ENCODE measurements around the gene LRRTM4. TPM values are rescaled to one million over a fixed set of nuclear protein-coding genes. Genes with fewer than 3 reads are reported as not detected.

LRRTM4 gene
- polyA plus RNA-seq, 1 donor, result 0.58 TPM

DNA sequence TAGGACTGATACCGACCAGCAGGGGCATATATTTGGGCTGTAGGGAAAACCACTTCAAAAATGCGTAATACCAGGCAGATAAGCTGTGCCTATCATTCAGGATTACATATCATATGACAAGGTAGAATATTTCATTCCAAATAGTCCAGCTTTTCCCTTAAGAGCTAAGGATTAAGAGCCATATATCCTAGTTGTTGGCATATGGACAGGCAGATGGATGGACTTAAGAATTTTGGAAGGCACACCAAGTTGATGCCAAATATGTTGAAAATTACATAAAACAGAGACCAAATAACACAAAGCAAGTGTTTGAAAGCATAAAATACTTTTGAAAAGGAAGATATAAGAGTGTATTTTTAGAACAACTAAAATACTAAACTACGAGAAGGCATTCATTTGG lies 52.1 kb downstream of the LRRTM4 start:
- DNase-seq (ENCODE audit: low read depth), result no peak

DNA sequence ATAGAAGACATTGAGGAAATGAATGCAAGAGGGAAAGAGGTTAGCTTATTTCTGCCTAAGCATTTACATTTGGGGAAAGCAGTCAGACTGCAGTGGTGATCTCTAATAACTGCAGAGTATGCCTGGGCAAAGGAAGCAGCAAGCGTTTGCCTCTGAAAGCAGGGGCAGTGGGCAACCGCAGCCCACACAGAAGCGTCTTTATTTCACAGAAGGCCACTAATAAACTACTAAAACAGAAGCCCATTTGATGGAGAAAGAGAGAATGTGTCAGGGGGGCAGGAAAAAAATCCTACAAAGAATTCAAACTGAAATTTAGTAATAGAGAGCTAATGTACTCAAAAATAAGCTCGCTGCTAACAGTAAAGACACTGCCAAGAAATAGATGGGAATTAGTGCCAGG lies 53.1 kb downstream of the LRRTM4 start:
- DNase-seq (ENCODE audit: low read depth), result no peak

DNA sequence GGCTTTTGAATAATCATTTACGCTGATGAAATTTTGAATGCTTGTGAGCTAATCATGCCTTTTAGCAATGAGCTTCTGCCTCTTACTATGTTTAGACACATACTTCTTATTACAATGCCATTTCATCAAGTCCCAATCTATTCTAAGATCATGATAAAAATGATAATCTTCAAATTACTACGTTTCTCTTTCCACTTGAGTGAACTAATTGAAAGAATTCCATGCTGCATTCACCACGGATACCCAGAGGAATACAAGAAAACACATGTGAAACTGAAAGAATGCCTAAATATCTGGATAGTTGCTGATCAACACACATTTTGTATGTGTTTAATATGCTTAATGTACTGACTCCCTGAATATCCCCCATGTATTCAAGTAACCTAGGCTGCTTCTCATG lies 62.3 kb downstream of the LRRTM4 start:
- DNase-seq (ENCODE audit: low read depth), result no peak

DNA sequence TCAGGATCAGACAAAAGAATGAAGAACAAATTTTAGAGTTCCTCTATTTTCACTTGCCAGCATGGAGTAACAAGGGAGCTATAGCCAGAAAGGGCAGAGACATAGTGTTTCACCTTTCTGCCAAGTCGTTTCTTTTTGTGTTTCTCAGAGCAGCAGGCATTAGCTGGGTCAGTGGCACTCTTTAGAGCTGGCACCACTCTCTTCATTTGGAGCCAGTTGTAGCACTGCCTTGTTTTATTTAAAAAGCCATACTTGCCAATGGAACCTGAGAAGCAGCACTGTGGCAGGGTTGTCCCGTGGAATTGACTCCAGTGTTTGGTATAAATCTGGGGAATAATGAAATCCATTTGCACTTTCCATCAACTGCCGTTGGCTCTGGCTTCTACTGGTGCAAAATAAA lies 64.0 kb downstream of the LRRTM4 start:
- no peak for DNase-seq (ENCODE audit: low read depth)

DNA sequence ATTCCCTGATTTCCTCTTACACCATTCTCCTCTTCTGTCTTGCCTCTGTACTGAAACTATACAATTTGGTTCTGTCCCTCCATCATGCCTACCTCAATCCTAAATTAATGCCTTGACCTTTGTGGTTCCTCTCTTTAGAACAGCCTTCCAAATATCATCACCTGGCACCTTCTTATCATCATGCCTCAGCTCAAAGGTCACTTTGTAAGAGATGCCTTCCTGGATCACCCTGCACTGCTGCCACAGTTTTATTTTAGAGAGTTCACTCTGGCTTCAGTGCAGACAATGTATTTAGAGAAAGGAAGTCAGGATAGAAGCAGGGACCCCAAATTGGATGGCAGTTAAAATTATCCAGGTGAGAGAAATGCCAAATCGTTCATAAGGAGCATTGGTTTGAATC lies 64.5 kb downstream of the LRRTM4 start:
- DNase-seq (ENCODE audit: low read depth), result no peak

DNA sequence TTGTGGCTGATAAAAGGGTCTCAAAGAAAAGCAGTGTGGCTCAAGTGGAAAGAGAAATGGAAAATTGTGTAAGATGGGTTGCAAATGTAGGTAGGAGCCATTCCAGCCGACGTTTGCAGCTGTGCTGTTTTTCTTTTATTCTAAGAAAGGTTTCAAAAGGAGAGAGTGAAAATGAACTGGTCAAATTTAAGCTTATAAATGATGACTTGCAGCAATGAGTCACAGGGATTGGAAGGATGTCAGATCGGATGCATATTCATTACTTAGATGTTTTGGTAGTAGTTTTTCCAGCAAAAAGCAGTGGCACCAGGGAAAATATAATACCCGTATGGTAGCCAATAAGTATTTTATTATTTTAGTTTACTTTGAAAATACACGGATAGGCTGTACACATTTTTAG lies 79.1 kb downstream of the LRRTM4 start:
- no peak for DNase-seq (ENCODE audit: low read depth)

DNA sequence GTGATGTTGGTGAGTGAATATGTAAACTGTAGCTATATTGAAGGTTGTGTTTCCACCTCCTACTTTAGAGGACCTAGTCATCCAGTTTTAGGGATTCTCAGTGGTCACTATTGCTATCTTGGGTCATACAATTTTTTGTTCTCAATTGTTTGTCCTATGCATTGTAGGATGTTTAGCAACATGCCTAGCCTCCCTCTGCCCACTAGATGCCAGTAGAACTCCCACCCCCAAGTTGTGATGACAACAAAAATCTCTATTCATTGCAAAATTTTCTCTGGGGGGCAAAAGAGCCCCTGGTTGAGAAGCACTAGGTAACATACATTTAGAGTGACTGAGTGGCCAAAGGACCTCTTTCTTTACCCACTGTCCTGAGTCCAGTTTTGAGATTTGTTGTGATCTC lies 87.3 kb downstream of the LRRTM4 start:
- no peak for DNase-seq (ENCODE audit: low read depth)

DNA sequence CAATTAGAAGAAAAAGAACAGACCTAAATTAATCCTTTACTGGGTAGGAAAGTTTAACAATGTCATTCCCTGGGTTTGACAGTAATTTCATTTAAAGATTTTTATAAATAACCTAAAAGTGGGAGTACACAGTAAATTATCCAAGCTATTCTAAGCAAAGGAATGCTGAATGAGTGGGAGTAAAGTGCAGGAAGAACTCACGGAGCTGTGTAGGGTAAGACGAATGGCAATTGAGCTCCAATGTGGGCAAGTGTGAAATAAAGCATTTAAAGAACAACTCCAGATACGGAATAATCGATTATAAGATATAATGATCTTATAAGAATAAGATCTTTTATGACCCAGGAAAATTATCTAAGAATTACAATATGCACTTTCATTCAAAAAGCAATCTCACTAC lies 93.2 kb downstream of the LRRTM4 start:
- DNase-seq (ENCODE audit: low read depth), result no peak

DNA sequence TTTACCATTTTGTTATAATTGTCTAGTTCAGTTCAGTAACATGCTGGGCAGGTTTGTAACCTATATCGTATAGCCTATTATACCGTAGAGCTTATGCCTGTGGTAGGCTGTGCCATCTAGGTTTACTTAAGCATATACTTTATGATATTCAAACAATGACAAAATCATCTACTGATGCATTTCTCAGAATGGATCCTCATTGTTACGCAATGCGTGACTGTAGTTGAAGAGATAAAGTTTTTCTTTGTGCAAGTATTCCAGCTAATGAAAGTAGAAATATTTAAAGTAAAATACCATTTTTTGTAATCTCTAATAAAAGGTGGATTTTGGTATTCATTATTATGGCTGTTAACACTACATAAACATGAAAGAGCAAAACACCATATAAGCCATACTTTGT lies 100.2 kb downstream of the LRRTM4 start:
- DNase-seq (ENCODE audit: low read depth), result no peak

DNA sequence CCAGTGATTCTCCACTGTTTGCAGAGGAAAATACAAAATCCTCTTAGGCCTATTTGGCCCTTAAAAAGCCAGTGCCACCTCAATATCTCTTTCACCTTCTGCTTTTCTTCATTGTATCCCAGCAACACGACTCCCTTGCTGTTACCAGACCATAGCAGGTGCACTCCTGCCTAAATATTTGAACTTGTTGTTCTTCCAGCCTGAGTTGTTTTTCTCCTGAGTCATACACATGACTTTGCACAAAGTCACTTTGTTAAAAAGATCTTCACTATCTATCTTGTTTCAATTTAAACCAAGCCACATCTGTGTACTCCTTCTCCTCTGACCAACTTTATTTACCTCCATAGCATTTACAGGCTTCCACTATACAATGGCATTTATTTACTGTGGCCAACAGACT lies 103.6 kb downstream of the LRRTM4 start:
- DNase-seq (ENCODE audit: low read depth), result no peak

DNA sequence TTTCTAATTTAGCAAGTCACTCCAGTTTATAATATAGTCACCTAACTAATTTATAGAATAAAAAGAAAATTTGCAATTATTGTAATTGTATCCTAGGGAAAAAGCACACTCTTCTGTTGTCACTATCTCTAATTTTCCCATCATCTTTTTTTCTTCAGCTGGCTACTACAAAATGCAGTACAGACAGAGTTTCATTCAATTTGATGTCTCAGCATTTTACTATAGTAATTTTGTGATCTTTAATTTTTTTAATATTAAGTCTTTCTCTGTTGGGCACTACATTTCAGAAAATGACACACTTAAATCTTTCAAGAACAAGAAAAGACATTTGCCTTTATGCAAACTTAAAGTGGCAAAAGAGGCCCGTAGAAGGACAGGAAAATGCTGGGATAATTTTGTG lies 118.0 kb downstream of the LRRTM4 start:
- no peak for DNase-seq (ENCODE audit: low read depth)

DNA sequence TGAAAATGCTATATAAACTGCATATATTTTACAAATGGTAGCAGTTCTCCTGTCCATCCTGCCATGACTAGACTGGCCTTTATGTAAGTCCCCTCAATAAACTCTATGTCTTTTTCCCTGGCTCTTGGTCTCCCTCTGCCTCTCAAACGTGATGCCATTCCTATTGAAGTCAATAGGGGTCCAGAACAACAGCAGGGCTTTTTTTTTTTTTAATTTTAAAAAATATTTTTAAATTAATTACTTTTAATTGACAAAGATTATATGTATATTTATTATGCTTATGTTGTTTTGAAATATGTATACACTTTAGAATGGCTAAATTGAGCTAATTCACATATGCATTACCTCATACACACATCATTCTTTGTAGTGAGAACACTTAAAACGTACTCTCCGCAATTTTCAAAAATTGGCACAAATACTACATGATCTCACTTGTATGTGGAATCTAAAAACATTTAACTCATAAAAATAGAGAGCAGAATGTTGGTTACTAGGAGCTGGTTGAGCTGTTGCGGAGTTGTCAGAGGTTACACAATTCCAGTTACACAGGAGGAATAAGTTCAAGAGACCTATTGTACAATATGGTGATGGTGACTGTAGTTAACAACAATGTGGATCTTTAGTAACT lies 123.1 kb downstream of the LRRTM4 start:
- DNase-seq (ENCODE audit: low read depth), result no peak

DNA sequence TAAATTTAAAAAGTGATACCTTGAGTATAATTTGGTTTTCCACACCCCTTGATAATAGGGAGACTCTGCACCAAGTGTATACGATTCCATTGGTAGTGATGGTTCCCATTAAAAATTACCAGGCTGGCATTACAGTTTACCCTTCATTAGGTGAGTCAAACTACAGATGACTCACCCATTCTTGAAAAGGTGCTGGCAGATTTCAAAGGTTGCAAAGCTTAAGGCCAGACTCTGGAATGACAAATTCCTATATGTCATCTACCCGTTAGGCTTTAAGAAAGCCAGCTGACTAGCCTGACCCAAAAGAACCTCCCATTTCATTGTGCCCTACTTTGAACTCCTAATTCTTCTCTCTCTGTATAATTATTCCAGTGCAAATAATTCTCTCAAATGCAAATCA lies 124.4 kb downstream of the LRRTM4 start:
- DNase-seq (ENCODE audit: low read depth), result no peak

DNA sequence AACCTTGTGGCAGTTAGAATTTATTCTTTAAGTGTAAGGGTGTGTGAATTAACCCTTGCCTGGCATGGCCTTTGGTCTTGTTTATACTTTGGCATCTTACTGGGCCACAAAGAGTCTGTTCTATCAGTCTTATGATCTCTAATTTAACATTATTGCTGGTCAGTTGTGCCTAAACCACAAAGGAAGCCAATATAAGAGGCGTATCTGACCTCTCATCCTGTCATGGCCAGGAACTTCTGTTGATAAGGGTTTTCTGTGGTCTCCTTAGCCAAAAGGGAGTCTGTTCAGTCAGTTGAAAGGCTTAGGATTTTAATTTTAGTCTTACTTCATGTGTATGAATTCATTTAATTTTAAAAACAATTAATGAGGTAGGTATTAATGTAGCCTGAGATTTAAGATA lies 127.2 kb downstream of the LRRTM4 start:
- no peak for DNase-seq (ENCODE audit: low read depth)

DNA sequence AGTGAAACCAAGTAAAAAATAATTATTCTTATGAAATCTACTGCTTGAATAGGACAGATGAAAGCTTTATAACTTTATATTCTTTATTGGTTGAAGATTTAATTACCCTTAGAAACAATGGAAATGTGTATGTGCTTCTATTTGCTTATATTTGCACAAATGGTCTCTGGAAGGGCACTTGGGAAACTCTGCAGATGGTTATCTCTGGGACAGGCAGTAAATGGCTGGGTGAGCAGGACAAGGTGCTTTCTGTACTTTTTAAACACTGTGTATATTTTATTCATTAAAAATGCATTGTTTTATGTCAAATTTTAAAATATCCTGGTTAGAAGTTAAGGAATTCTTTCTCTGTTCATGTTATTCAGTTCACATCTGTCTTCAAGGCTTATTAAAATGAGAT lies 131.1 kb downstream of the LRRTM4 start:
- no peak for DNase-seq (ENCODE audit: low read depth)

DNA sequence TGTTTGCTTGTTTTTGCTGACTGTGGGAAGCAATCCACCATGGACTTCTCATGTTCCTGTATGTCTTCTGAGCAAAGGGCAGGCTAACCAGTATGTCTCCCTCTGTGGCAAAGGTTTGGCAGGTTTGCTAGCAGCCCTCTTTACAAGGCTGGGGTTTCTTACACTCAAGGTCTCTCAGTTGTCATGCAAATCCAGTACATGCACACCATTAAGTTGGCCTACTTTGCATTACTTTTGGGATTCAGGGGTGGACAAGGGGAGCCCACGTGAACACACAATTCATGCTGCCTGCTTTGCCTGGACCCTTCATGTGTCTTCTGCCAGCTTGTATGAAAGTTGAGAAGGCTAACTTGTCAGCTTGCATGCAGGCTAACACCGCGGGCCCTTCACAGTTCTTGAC lies 134.9 kb downstream of the LRRTM4 start:
- DNase-seq (ENCODE audit: low read depth), result no peak

DNA sequence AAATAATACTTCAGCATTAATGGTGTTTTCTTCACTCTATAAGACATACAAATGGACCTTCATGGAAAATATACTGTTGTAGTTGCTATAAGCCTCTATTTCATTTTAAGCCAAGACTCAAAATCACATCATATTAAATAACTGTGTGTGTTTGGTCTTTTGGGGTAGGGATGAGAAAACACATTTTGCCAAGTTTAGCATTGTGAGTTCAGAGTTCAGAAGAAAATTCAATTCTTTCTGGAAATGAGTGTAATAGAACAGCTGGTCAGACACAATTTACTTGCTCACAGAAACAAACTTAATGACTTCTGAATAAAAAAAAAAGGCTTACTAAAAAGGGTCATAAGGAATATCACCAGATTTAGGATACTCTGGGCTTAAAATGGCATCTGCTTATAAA lies 149.5 kb downstream of the LRRTM4 start:
- no peak for DNase-seq (ENCODE audit: low read depth)

DNA sequence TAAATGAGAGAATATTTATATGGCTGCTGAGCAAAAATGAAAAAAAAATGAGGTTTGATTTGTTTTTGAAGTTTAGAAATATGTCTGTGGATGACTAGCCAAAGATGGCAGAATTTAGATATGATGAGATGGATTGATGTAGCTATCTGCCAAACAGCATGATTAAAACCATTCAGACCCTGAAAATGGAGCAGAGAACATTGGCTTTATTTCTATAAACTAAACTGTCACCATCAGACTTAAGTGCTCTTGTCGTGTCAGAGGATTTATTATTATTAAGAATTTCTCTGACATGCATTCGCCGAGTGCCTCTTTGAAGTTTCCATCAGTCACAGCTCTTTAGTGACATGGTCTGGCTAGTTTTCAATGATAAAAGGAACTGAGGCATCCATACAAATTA lies 151.7 kb downstream of the LRRTM4 start:
- no peak for DNase-seq (ENCODE audit: low read depth)

DNA sequence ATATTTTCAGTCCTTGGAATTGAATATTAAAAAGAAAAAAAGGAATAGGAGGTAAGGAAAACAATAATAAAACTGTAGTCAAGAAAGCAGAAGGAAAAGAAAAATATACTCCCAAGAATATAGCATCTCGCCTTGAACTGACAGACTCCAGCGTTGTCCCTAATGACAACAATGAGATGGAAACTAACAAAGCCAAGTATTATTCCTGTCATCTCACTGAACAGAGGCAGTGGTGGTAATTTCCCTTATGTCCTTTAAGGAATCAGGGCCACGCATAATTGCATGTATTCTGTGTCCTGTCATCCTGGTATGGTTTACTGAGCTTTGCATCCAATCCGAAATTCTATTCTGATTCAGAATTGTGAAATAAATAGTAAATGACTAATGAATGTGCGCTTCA lies 158.9 kb downstream of the LRRTM4 start:
- no peak for DNase-seq (ENCODE audit: low read depth)

DNA sequence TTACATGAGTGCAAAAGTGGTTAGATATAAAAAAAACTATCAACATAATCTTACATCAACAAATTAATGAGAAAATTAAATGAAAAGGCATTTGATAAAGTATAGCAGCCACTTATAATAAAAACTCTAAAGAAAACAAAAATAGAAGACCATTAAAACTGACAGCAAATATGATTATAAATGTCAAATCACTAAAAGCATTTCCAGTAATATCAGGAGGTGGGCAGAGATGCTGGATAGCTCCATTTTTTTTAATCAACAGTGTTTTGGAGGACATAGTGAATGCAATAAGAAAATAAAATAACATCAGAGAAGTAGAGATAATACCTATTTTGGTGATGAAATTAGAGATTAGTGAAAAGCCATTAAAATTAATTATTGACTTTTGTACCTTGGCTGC lies 173.4 kb downstream of the LRRTM4 start:
- DNase-seq (ENCODE audit: low read depth), result no peak

DNA sequence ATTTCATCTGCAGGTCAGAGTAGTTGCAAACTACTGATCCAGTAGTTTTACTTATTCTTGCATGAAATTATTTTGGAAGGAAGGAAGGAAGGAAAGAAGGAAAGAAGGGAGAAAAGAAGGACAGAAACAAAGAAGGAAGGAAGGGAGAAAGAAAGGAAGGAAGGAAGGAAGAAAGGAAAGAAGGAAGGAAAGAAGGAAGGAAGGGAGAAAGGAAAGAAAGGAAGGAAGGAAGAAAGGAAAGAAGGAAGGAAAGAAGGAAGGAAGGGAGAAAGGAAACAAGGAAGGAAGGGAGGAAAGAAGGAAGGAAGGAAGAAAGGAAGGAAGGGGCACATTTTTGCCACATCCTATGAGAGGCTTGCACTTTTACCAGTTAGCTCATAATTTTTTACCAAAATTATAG lies 186.2 kb downstream of the LRRTM4 start:
- DNase-seq (ENCODE audit: low read depth), result no peak

DNA sequence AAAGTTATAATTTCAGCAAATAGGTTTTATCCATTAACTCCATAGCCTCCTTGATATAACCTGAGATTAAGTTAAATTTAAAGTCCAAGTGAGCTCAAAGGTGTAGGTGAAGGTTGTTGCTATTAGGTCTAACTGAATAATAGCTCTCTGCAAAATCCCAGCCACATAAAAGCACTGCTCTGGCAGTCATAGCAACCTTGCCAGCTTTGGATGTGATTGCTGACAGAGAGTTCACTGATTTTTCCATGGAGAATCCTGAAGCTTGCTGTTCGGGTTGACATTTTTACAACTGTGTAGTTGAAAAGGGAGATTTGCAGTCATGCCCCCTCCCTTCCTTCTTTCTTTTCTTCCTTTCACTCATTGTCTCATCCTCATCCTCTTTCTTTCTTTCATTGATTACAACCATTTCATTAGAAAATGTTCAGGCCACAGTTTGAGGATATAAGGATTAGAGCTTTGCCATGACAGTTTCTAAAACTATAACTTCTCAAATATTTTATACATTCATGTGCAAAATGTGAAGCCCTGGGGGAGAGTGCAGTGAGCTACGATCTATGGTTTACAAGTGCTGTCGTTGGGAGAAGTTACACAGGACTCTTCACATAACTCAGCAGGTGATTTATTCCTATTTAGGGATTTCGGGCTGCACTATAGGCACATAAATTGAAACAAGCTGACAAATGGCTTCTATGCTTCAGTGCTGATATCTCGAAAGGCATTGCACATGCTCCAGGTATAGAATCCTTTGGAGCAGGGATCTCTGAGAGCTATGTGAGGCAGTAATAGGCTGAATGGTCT lies 193.8 kb downstream of the LRRTM4 start:
- no peak for DNase-seq (ENCODE audit: low read depth)

DNA sequence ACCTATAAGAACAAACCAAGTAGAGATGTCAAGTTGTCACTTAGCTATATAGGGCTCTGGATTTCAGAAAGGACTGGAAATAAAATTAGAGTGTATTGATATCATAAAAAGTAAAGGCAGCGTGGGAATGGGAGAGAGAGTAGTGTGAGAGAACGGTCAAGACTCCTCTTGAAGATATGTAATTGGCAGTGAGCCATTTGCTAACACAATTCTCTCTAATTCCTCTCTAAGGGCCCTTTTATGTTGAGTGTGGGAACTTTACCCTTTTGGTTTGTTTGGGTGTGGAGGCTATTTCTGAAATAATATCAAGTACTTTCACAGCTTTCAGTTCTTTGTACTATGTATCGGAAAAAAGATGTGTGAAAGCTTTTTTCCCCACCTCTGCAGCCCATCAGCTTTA lies 196.8 kb downstream of the LRRTM4 start:
- no peak for DNase-seq (ENCODE audit: low read depth)

DNA sequence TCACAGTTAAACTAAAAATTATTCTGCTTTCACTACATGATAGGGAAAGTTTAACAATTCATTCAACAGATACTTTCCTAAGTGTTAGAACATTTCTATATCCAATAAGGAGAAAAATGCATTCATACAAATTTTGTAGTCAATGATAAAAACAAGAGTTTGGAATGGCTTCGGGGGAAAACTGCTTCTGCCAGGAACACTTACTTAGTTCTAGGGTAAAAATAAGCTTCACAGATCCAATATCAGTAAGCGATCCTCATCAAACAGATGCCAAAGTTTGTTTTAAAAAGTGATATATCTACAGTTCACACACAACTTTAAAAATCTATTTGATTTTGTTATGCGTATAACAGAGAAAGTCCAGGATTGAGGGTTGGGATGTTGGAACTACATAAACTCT lies 199.7 kb downstream of the LRRTM4 start:
- no peak for DNase-seq (ENCODE audit: low read depth)
